ENCODE data around the gene DIAPH1. TPM values are rescaled to one million over a fixed set of nuclear protein-coding genes. Genes with fewer than 3 reads are reported as not detected.

Gene DIAPH1
- total RNA-seq, 1 donor from 2014 or later = 118 TPM

- no peak for TF ChIP-seq CTCF (IDR thresholded peaks at IDR 0.05)
- ATAC-seq = no peak
- H3K27ac ChIP-seq = peak overlapping the region; percentile 66
- intact Hi-C loops (cut with DNase I) = no loop called here
- H3K4me1 ChIP-seq = peaks cover 91% of the 10 kb centered on the region
- no peaks in the 10 kb centered on the region for H3K27me3 ChIP-seq (ENCODE audit: low read depth)
- no peak overlapping the region for H3K4me3 ChIP-seq
- DNase-seq = no peak
- peaks cover 78% of the 10 kb centered on the region for H3K36me3 ChIP-seq
- H3K9me3 ChIP-seq = no peaks in the 10 kb centered on the region
These were observed 100.2 kb downstream of the DIAPH1 start for GRCh38 chr5:141518618-141519015.

GRCh38 chr5:141517880-141518617 is 100.8 kb downstream of the DIAPH1 start:
- no peak for TF ChIP-seq CTCF (IDR thresholded peaks at IDR 0.05)
- Histone ChIP-seq H3K9me3 (no peaks in the 10 kb centered on the region), H3K27me3 (ENCODE audit: low read depth) (no peaks in the 10 kb centered on the region), H3K27ac (peak overlapping the region; percentile 66), H3K4me1 (peaks cover 92% of the 10 kb centered on the region), H3K36me3 (peaks cover 72% of the 10 kb centered on the region), H3K4me3 (no peak overlapping the region)
- ATAC-seq = no peak
- DNase-seq = no peak
- intact Hi-C loops (cut with DNase I) = no loop called here

- intact Hi-C loops (cut with DNase I) = no loop called here
- TF ChIP-seq CTCF (IDR thresholded peaks at IDR 0.05) = no peak
- DNase-seq = no peak
- no peak for ATAC-seq
- no peak overlapping the region for H3K4me3 ChIP-seq
- peaks cover 92% of the 10 kb centered on the region for H3K4me1 ChIP-seq
- no peaks in the 10 kb centered on the region for H3K9me3 ChIP-seq
- H3K27me3 ChIP-seq (ENCODE audit: low read depth) = no peaks in the 10 kb centered on the region
- H3K36me3 ChIP-seq = peaks cover 65% of the 10 kb centered on the region
- H3K27ac ChIP-seq = peak overlapping the region; percentile 87
These were observed 101.5 kb downstream of the DIAPH1 start for GRCh38 chr5:141517312-141517711.

GRCh38 chr5:141516672-141517025 is 102.2 kb downstream of the DIAPH1 start:
- no peak for DNase-seq
- H3K27ac ChIP-seq = peak overlapping the region; percentile 87
- peaks cover 63% of the 10 kb centered on the region for H3K36me3 ChIP-seq
- H3K4me1 ChIP-seq = peaks cover 89% of the 10 kb centered on the region
- H3K27me3 ChIP-seq (ENCODE audit: low read depth) = no peaks in the 10 kb centered on the region
- intact Hi-C loops (cut with DNase I) = no loop called here
- H3K9me3 ChIP-seq = no peaks in the 10 kb centered on the region
- no peak for ATAC-seq
- H3K4me3 ChIP-seq = no peak overlapping the region
- TF ChIP-seq CTCF (IDR thresholded peaks at IDR 0.05) = no peak

GRCh38 chr5:141515946-141516671 is 102.7 kb downstream of the DIAPH1 start:
- Histone ChIP-seq H3K27ac (peak overlapping the region; percentile 87), H3K4me1 (peaks cover 83% of the 10 kb centered on the region), H3K27me3 (ENCODE audit: low read depth) (no peaks in the 10 kb centered on the region), H3K9me3 (no peaks in the 10 kb centered on the region), H3K36me3 (peaks cover 66% of the 10 kb centered on the region), H3K4me3 (no peak overlapping the region)
- intact Hi-C loops (cut with DNase I) = no loop called here
- no peak for DNase-seq
- no peak for ATAC-seq
- TF ChIP-seq CTCF (IDR thresholded peaks at IDR 0.05) = no peak

All from lower lobe of right lung (tissue), 2 donors.